ENCODE results near the gene ARHGAP23. TPM values are rescaled to one million over a fixed set of nuclear protein-coding genes. Genes with fewer than 3 reads are reported as not detected.

The ARHGAP23 gene
- total and polyA plus RNA-seq, 2 donors (not counting 3 experiments of a cell fraction or from before 2014, with no cell fraction given) = 25.4 to 190 TPM

DNA sequence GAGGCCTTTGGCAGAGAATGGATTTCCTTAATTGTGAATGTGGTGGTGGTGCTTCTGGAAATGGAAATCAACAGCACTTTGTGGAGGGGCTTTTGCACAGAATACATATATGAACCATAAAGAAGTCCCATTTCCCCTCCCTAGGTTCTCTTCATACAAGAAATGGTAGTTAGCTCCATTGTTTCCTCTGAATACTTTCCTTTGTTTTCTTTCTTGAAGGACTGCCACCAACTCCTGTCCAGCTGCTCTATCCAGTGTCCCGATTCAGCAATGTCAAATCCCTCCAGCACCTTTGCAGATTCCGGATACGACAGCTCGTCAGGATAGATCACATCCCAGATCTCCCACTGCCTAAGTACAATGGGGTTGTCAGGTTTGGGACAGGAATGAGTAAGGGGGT lies 33.2 kb upstream of the ARHGAP23 start:
- dilution Hi-C loops (cut with MboI; ENCODE audit: extremely low pct_ligation_motif_present, low sequenced_read_pairs) (no loop called here), intact Hi-C loops (cut with micrococcal nuclease) (no loop called here)
- no peak overlapping the region for H2AFZ ChIP-seq (ENCODE audit: low read depth, low read length)
- H3K27ac ChIP-seq (ENCODE audit: insufficient read depth, low read depth, low read length) = no peak overlapping the region
- no peaks in the 10 kb centered on the region for H3K9me3 ChIP-seq (replicated peaks; ENCODE audit: control insufficient read depth, insufficient read depth, low read length)
- no peak overlapping the region for H3K4me2 ChIP-seq (ENCODE audit: insufficient read depth, low read length)
- H3K4me1 ChIP-seq (ENCODE audit: control insufficient read depth, extremely low read depth, insufficient read depth, low read length) = no peaks in the 10 kb centered on the region
- CTCF ChIA-PET = interaction anchor here (1.1 to 2.1 kb wide), 3 partner anchors 20 to 70 kb away, joined by 4 to 8 read pairs (median 6); no protein-coding TSS in a partner anchor
- no peak overlapping the region for H3K9ac ChIP-seq (replicated peaks; ENCODE audit: extremely low read depth, insufficient read depth, low read length)
- no peaks in the 10 kb centered on the region for H3K27me3 ChIP-seq (ENCODE audit: control insufficient read depth in 2 of 2, insufficient read depth in 2 of 2, low read length in 2 of 2)
- FAIRE-seq = no peak
- POLR2A ChIA-PET = no interaction called here
- DNase-seq (ENCODE audit: low read depth, low spot score) = no peak
- peaks cover 0 to 6% of the 10 kb centered on the region in 2 experiments for H3K36me3 ChIP-seq (ENCODE audit: control insufficient read depth in 2 of 2, extremely low read depth in 1 of 2, insufficient read depth in 2 of 2, low read length in 2 of 2)
- no peaks in the 10 kb centered on the region for H3K9me1 ChIP-seq (replicated peaks; ENCODE audit: control insufficient read depth, extremely low read depth, insufficient read depth, low read length)
- no peak overlapping the region for H3K4me3 ChIP-seq (replicated peaks in 1 of 3; ENCODE audit: insufficient read depth in 1 of 3, low read depth in 1 of 3, low read length in 3 of 3)
- no peaks in the 10 kb centered on the region for H4K20me1 ChIP-seq (replicated peaks; ENCODE audit: control insufficient read depth, extremely low read depth, insufficient read depth, low read length)
- no peaks in the 10 kb centered on the region for H3K79me2 ChIP-seq (ENCODE audit: control insufficient read depth, insufficient read depth, low read length)
- TF ChIP-seq POLR2A (IDR thresholded peaks at IDR 0.05; ENCODE audit: low read depth, low read length) = no peak
- TF ChIP-seq, protein P1, sequence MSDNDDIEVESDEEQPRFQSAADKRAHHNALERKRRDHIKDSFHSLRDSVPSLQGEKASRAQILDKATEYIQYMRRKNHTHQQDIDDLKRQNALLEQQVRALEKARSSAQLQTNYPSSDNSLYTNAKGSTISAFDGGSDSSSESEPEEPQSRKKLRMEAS (IDR thresholded peaks at IDR 0.05; ENCODE audit: insufficient read depth, insufficient read length) = no peak
- TF ChIP-seq EZH2 (IDR thresholded peaks at IDR 0.05; ENCODE audit: borderline replicate concordance, low read depth, low read length, severe bottlenecking) = no peak
- TF ChIP-seq JUN (IDR thresholded peaks at IDR 0.05; ENCODE audit: borderline replicate concordance, insufficient read depth, insufficient read length, low read depth) = no peak
- no peak for TF ChIP-seq MYC (IDR thresholded peaks at IDR 0.05; ENCODE audit: low read depth, low read length)
- TF ChIP-seq GATA2 (IDR thresholded peaks at IDR 0.05; ENCODE audit: insufficient read depth, insufficient read length, low read depth, low read length) = no peak
- TF ChIP-seq POLR2AphosphoS5 (IDR thresholded peaks at IDR 0.05; ENCODE audit: insufficient read depth, low read depth, low read length) = no peak
- TF ChIP-seq, protein P2, sequence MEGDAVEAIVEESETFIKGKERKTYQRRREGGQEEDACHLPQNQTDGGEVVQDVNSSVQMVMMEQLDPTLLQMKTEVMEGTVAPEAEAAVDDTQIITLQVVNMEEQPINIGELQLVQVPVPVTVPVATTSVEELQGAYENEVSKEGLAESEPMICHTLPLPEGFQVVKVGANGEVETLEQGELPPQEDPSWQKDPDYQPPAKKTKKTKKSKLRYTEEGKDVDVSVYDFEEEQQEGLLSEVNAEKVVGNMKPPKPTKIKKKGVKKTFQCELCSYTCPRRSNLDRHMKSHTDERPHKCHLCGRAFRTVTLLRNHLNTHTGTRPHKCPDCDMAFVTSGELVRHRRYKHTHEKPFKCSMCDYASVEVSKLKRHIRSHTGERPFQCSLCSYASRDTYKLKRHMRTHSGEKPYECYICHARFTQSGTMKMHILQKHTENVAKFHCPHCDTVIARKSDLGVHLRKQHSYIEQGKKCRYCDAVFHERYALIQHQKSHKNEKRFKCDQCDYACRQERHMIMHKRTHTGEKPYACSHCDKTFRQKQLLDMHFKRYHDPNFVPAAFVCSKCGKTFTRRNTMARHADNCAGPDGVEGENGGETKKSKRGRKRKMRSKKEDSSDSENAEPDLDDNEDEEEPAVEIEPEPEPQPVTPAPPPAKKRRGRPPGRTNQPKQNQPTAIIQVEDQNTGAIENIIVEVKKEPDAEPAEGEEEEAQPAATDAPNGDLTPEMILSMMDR (IDR thresholded peaks at IDR 0.05; ENCODE audit: extremely low read depth in 1 of 2, insufficient read depth in 1 of 2, low read depth in 1 of 2, low read length in 2 of 2) = no peak
- no peak for TF ChIP-seq FOS (IDR thresholded peaks at IDR 0.05; ENCODE audit: borderline replicate concordance, insufficient read depth, low read length)
- no TSS peak for BruUV-seq (replicated peaks)
